ENCODE measurements around the gene EFCAB7.
"Not testable (repeated sequence)": the region's sequence is repeated elsewhere in the genome, so short reads cannot be mapped to it uniquely, and the experiment has no call there.

The EFCAB7 gene

DNA sequence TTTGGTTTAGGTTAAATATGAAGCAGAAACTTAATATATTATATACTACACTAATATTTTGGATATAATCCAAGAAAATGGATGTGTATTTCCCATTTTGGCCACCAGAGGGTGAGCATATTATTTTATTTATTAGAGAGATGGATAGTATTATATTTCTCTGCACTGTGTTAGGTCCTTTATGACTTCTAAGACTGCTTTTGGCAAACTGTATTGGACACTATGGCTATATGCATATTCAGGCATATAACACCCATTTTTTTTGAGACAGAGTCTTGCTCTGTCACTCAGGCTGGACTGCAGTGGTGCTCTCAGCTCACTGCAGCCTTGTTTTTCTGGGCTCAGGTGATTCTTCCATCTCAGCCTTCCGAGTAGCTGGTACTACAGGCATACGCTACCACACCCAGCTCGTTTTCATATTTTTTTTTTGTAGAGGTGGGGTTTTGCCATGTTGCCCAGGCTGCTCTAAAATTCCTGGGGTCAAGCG, 52.1 kb downstream of the EFCAB7 start:
- no peak overlapping the region for H3K4me3 ChIP-seq (ENCODE audit: low read depth, low read length)
- H3K4me1 ChIP-seq = no peaks in the 10 kb centered on the region
- TF ChIP-seq CTCF (IDR thresholded peaks at IDR 0.05; ENCODE audit: low read depth, low read length) = no peak; the same call in 1 of the 2 replicates
- DNase-seq = no peak
- no peaks in the 10 kb centered on the region for H3K9me3 ChIP-seq
- no peaks in the 10 kb centered on the region for H3K27me3 ChIP-seq
- no peaks in the 10 kb centered on the region for H3K36me3 ChIP-seq

DNA sequence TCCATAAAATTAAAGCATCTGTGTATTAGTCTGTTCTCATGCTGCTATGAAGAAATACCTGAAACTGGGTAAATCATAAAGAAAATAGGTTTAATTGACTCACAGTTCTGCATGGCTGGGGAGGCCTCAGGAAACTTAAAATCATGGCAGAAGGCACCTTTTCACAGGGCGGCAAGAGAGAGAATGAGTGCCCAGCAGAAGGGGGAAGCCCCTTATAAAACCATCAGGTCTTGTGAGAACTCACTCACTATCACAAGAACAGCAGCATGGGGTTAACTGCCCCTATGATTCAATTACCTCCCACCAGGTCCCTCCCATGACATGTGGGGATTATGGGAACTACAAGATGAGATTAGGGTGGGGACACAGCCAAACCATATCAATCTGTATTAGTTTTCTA, 63.0 kb downstream of the EFCAB7 start:
- not testable (repeated sequence) for DNase-seq; H3K4me3 ChIP-seq (ENCODE audit: low read depth, low read length); H3K36me3 ChIP-seq; H3K27me3 ChIP-seq; H3K4me1 ChIP-seq; H3K9me3 ChIP-seq

GRCh38 chr1:63590166-63590560, 66.8 kb downstream of the EFCAB7 start:
- TF ChIP-seq CTCF (IDR thresholded peaks at IDR 0.05; ENCODE audit: low read depth, low read length) = no peak
- Histone ChIP-seq H3K27me3 (no peaks in the 10 kb centered on the region), H3K36me3 (no peaks in the 10 kb centered on the region), H3K4me1 (no peaks in the 10 kb centered on the region), H3K4me3 (ENCODE audit: low read depth, low read length) (no peak overlapping the region), H3K9me3 (no peaks in the 10 kb centered on the region)
- DNase-seq = no peak

DNA sequence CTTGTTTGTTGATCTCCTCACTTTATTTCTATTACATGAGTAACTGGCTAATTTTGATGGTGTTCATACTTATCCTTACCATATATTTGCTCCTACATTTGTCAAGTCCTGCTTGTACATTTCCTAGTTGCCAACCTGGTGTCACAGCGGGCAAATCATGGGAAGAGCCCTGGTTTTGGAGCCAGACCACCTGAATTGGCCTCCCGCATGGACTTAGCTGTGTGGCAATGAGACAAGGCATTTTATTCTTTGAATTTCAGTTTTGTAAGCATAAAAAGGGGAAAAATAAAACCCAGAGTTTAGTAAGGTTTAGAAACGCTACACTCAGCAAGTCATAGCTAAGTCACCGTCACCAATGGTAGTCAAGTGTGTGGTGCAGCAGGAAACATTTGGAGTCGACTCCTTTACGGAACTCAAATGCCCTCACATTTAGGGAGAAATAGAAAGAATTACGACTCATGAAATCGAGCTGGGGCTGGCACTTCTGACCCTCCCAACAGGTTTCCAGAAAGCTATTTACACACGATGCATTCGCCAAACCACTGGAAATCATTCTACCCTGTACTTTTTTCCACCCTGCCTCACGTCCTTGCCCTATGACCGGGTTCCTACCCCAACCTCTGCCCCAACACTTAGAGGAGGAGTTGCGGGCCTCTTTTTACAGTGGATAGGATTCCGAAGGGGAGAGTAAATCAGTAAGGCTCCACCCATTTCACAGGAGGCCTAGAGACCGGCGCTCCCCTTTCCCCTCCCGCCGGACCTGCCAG, 69.4 kb downstream of the EFCAB7 start:
- H3K4me1 ChIP-seq = no peaks in the 10 kb centered on the region
- H3K4me3 ChIP-seq (ENCODE audit: low read depth, low read length) = peak overlapping the region; percentile 70
- no peak for TF ChIP-seq CTCF (IDR thresholded peaks at IDR 0.05; ENCODE audit: low read depth, low read length)
- H3K27me3 ChIP-seq = no peaks in the 10 kb centered on the region
- no peaks in the 10 kb centered on the region for H3K36me3 ChIP-seq
- no peaks in the 10 kb centered on the region for H3K9me3 ChIP-seq
- DNase-seq = no peak

DNA sequence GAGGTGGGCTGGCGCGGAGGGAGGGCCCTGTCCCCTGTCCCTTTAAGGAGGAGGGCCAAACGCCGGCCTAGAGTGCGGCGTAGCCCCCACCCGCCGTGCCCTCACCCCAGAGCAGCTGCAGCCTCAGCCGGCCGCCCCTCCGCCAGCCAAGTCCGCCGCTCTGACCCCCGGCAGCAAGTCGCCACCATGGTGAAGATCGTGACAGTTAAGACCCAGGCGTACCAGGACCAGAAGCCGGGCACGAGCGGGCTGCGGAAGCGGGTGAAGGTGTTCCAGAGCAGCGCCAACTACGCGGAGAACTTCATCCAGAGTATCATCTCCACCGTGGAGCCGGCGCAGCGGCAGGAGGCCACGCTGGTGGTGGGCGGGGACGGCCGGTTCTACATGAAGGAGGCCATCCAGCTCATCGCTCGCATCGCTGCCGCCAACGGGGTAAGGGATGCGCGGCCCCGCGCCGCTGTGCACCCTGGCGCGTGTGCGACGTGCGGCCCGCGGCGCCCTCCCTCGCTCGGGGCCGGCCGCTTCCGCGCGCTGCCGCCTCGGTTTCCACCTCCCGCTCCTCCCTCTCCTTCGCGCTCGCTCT, 70.1 kb downstream of the EFCAB7 start, which contains the start of gene PGM1:
TSS of gene PGM1 (plus strand) at position 109 of the 583 bp plus-strand sequence. CDS start at position 187, 78 bp downstream.
- no peak for TF ChIP-seq CTCF (IDR thresholded peaks at IDR 0.05; ENCODE audit: low read depth, low read length)
- DNase-seq = peak; percentile 67
- H3K9me3 ChIP-seq = no peaks in the 10 kb centered on the region

GRCh38 chr1:63593886-63594605, 70.7 kb downstream of the EFCAB7 start:
- Histone ChIP-seq H3K9me3 (no peaks in the 10 kb centered on the region), H3K4me1 (no peaks in the 10 kb centered on the region), H3K4me3 (ENCODE audit: low read depth, low read length) (peak overlapping the region; percentile 70), H3K27me3 (no peaks in the 10 kb centered on the region), H3K36me3 (no peaks in the 10 kb centered on the region)
- no peak for TF ChIP-seq CTCF (IDR thresholded peaks at IDR 0.05; ENCODE audit: low read depth, low read length)
- peak; percentile 17 for DNase-seq

More for the DNA sequence above, 70.1 kb downstream of the EFCAB7 start, which contains the start of gene PGM1:
- Histone ChIP-seq H3K36me3 (no peaks in the 10 kb centered on the region), H3K4me3 (ENCODE audit: low read depth, low read length) (peak within 1 kb of the TSS; percentile 70), H3K27me3 (no peaks in the 10 kb centered on the region), H3K4me1 (no peaks in the 10 kb centered on the region)

Measured in BE2C (cell line).